SKM-1 treated with dmso at 0.1 percent for 144 hours (cell line): Measurements from ENCODE around the gene EXOC6.

ENCODE experiments used
- DNase-seq: peaks from one replicate; lab custom pipeline; 2025; ENCODE audit not compliant: unreplicated experiment; lab: John Stamatoyannopoulos, UW

EXOC6 gene

GRCh38 chr10:93063144-93063976 is 215.0 kb downstream of the EXOC6 start:
- DNase-seq = no peak

GRCh38 chr10:93063977-93064660 is 215.8 kb downstream of the EXOC6 start:
- no peak for DNase-seq

DNA sequence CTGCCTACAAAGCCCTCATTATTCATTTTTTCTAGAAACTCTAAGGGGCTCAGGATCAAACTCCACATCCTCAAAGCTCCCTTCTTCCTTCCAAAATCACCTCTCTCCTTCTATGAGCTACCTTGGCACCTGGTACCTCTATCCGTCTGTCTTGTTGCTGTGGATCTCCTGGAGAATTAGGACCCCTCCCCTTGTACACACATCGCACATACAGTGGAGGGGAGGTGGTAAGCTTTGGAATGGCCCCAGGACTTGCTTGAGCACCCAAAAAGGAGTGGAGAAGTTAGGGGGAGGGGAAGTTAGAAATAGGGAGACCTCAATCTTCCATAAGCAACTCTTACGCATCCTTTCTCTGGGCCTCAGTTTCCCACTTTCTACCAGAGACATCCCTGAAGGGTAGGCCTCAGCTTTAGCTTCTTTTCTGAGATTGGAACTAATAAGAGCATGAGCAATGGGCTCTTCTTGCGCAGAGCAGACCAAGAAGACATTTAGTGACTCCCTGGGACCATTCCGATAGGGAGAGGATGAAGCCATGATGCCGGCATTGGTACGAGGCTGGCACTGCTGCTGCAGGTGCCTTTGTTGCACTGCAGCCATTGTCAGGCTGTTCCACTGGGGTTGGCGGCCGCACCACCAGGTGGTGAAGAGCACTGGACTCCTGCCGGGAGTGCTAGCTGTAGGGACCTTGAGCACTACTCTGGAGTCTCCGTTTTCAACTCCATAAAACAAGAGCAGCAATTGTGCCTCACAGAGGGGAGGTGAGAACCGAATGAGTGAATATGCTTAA is 216.7 kb downstream of the EXOC6 start:
- DNase-seq = no peak

DNA sequence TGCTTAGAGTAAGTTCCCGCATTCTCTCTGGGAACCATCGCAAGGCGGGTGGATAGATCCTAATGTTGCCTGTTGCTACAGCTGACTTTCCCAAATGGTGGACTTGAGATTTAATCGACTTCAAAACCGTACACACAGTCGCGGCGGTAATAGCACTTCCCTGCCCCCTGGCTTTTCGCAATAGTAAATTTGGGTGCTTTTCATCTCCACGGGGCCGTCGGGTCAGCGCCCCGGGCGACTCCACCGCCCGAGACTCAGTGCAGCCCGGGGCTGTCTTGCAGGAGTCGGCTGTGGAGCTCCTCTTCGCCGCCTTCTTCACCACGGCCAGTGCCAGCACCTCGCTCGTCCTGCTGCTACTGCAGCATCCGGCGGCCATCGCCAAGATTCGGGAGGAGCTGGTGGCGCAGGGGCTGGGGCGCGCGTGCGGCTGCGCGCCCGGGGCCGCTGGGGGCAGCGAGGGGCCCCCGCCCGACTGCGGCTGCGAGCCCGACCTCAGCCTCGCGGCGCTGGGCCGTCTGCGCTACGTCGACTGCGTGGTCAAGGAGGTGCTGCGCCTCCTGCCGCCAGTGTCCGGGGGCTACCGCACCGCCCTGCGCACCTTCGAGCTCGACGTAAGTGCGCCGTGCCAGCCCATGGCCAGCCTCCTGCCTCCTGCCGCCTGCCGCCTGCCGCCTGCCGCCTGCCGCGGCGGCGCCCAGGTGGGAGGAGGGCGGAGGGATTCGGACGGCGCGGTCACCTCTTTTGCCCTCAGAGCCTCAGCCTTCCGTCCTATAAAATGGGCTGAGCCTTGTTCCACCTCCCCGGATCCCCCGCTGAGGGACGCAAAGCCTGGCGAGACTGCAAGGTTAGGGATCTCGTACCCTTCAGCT is 217.6 kb downstream of the EXOC6 start:
- no peak for DNase-seq

DNA sequence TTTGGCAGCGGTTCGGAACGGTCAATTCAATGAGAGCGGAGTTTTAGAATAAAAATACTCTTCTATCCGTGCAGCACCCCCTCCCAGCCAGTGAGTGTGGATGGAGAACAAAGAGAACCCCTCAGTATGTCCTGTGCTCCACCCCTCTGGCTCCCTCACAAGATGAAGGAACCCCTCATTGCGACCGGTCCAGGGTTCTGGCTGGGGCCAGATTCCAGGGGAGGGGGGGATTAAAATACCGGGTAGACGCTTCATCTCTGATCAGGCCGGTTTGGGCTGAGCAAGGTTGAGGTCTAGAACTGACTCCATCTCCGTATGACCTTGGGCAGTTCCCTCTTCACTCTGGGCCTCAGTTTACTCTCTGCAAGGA is 218.2 kb downstream of the EXOC6 start:
- DNase-seq = no peak

DNA sequence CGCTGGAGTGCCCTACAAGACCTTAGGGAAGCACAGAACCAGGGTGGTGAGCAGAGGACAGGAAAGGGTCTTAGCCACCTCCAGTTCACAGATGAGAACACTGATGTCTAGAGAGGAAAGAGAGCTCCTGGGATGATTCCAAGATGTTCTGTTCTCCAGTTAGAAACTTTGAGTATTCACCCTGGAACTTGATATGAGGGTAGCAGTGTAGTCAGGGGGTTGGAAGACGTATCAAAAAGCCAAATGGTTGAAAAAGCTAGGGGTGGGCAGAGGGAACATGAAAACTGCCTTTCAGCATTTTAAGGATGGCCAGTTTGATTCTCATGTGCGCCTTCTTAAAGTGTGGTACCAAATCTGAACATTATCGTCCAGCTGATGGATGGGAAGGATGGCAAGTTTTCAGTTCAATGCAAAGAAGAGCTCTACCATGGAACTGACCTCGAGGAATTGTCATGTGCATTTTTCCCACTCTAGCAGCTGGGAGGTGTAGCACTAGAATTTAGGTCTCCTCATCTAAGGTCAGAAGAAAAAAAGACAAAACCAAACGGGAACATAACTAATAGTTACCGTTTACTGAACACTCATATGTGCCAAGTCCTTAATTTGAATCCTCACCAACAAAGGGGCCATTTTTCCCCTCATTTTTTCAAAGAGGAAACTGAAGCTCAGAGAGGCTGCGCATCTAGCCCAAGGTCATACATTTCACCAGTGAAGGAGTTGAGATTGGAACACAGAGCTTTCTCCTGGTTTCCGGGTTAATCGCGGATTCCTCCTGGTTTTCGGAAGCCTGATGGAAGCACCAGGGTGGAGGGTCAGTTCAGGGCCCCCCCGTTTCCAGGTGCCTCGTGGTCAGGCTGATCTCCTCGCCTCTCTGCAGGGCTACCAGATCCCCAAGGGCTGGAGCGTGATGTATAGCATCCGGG is 219.4 kb downstream of the EXOC6 start:
- no peak for DNase-seq

- no peak for DNase-seq
Measured at GRCh38 chr10:93068411-93069244, 220.3 kb downstream of the EXOC6 start.

- DNase-seq = no peak
Measured at GRCh38 chr10:93069245-93069561, 220.9 kb downstream of the EXOC6 start.

GRCh38 chr10:93070378-93071176 is 222.3 kb downstream of the EXOC6 start:
- DNase-seq = no peak

DNA sequence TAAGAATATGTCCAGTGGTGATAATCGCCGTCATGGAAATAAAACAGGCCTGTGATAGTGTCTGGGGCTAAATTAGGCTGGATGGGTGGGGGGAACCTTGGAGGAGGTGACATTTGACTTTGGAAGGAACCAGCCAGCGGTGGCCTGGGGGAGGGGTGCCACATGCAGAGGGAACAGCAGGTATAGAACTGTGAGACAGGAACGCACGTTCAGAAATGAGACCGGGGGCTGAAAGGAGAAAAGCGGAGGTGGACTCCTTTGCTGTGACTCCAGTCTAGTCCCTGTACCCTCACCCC is 222.8 kb downstream of the EXOC6 start:
- DNase-seq = no peak

DNA sequence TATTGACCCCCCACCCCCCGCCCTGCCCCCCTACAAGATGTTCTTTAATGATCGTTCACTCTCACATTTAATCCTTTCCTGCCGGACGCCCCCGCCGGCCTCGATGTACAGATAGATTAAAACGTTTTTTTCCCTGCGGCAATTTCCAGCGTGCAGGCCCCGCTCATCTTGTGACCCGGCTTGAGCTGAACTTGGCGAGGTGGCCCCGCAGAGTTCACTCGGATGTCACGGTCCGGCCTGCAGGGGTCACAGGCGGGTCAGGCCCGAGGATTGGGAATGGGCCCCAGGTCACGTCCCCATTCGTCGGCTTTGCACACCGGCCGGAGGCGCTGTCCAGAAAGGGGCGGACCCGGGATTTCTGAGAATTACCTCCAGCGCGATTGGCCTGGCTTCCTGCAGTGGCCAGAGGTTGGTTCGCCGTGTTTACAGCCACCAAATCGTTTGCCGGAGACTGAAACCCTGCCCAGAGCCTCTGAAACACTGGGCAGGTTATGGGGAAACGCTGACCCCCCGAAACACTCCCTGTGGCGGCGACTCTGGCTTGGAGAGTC is 223.4 kb downstream of the EXOC6 start:
- DNase-seq = no peak

DNA sequence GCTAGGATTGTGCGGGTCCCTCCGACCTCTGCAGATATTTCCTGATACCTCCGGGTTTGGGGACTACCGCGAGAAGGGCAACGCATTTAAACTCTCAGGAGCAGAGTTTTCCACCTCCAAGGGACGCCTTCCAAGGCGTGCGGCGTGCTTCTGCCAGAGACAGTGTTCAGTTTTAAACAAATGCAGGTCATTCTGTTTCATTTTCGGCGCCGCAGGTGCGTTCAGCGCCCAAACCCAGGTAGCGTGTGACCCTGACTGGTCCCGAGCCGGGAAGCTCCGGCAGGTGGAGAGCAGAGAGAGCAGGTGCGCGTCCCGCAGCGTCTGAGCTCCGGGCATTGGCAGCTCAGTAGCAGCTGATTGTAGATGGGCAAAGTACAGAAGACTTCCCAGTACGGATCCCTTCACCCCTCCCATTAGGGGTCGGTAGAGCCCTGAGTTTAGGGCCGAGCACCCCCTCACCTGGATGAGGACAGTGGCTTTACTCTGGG is 223.9 kb downstream of the EXOC6 start:
- no peak for DNase-seq

- DNase-seq = no peak
Measured at GRCh38 chr10:93072713-93073538, 224.6 kb downstream of the EXOC6 start.

DNA sequence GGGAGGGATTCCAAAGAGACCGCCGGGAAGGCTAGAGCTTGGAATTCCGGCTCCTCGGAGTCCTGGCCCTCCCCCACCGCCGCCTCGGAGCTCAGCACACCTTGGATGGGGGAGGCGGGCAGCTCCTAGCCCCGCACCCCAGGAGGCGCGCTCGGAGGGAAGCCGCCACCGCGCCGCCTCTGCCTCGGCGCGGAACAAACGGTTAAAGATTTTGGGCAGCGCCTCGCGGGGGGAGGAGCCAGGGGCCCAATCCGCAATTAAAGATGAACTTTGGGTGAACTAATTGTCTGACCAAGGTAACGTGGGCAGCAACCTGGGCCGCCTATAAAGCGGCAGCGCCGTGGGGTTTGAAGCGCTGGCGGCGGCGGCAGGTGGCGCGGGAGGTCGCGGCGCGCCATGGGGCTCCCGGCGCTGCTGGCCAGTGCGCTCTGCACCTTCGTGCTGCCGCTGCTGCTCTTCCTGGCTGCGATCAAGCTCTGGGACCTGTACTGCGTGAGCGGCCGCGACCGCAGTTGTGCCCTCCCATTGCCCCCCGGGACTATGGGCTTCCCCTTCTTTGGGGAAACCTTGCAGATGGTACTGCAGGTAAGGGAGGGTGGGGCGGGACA is 225.3 kb downstream of the EXOC6 start, which contains the start of gene CYP26A1:
TSS of gene CYP26A1 (plus strand) at position 355 of the 608 bp plus-strand sequence. CDS start at position 397, 42 bp downstream.
- DNase-seq = no peak

- no peak for DNase-seq
Measured at GRCh38 chr10:93074147-93074596, 225.9 kb downstream of the EXOC6 start.

DNA sequence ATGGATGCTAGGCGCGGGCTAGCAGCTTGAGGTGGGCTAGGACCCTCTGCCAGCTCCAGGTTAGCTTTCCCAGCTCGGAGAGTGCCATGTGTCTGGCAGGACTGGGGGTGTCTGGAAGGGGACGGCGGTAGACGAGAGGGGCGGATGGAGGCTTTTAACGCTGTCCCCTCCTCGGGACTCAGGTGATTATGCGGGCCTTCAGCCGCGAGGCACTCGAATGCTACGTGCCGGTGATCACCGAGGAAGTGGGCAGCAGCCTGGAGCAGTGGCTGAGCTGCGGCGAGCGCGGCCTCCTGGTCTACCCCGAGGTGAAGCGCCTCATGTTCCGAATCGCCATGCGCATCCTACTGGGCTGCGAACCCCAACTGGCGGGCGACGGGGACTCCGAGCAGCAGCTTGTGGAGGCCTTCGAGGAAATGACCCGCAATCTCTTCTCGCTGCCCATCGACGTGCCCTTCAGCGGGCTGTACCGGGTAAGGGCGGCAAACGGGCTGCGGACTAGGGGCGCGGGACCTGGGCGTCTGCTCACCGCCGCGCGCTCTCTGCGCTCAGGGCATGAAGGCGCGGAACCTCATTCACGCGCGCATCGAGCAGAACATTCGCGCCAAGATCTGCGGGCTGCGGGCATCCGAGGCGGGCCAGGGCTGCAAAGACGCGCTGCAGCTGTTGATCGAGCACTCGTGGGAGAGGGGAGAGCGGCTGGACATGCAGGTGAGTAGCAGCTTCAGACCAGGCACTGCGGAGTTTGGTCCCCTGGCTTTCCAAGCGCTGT is 226.5 kb downstream of the EXOC6 start:
- no peak for DNase-seq
